A673 (cell line): ENCODE data around the gene PARD6B. TPM values are rescaled to one million over a fixed set of nuclear protein-coding genes. Genes with fewer than 3 reads are reported as not detected.

Experiments
- BruUV-seq: library from RNA; stranded (reverse); fragments of 400-500 nt; replicated peaks from 2 replicates; lab custom pipeline; 2021; lab: Mats Ljungman, UMichigan
- CTCF ChIA-PET: fragments of 300-600 bp; sonication (Branson Sonifier 250); formaldehyde crosslinking; loops from one replicate; lab custom pipeline; 2022; ENCODE audit warnings: antibody characterized with exemption; lab: Charles Lee
- POLR2A ChIA-PET: fragments of 300-600 bp; sonication (Branson Sonifier 250); formaldehyde crosslinking; loops from one replicate; lab custom pipeline; 2022; ENCODE audit warnings: antibody characterized with exemption; ENCODE audit not compliant: low non-redundant PET; lab: Charles Lee
- DNase-seq: peaks from one replicate; pipeline ENCODE4 v3.0.0-alpha.2; 2015; ENCODE audit warnings: low spot score
- H3K27ac ChIP-seq: fragments of 200-600 bp; sonication (generic); 2 replicates; pipeline ENCODE4 v1.5.1; 2016; ENCODE audit warnings: mixed run types, low read depth, mild to moderate bottlenecking, mixed read lengths, antibody characterized with exemption, low read length; ENCODE audit not compliant: poor library complexity, severe bottlenecking
- H3K27me3 ChIP-seq: fragments of 200-600 bp; sonication (generic); replicated peaks from 2 replicates; pipeline ENCODE4 v1.6.1; 2017; ENCODE audit warnings: mixed run types, low read depth, mild to moderate bottlenecking, mixed read lengths, antibody characterized with exemption, low read length; ENCODE audit not compliant: insufficient read depth, poor library complexity
- H3K36me3 ChIP-seq: fragments of 200-600 bp; sonication (generic); 2 replicates; pipeline ENCODE4 v1.6.1; 2016; ENCODE audit warnings: mixed run types, mild to moderate bottlenecking, mixed read lengths, antibody characterized with exemption, low read length; ENCODE audit not compliant: insufficient read depth, poor library complexity, severe bottlenecking
- H3K4me1 ChIP-seq: fragments of 200-600 bp; sonication (generic); 2 replicates; pipeline ENCODE4 v1.6.1; 2017; ENCODE audit warnings: mixed run types, mild to moderate bottlenecking, mixed read lengths, antibody characterized with exemption, low read length; ENCODE audit not compliant: insufficient read depth, poor library complexity, severe bottlenecking
- H3K4me3 ChIP-seq: fragments of 200-600 bp; sonication (generic); 2 replicates; pipeline ENCODE4 v1.5.1; 2016; ENCODE audit warnings: low read depth, mixed run types, mild to moderate bottlenecking, mixed read lengths, low read length; ENCODE audit not compliant: poor library complexity, severe bottlenecking
- H3K9me3 ChIP-seq: fragments of 200-600 bp; sonication (generic); 2 replicates; pipeline ENCODE4 v1.6.1; 2016; ENCODE audit warnings: mixed run types, low read depth, mild to moderate bottlenecking, mixed read lengths, antibody characterized with exemption, low read length; ENCODE audit not compliant: poor library complexity, severe bottlenecking
- CTCF ChIP-seq: fragments of 300-800, 200-600 bp; sonication (generic); conservative IDR thresholded peaks from 2 replicates; pipeline ENCODE4 v1.5.1; 2017; ENCODE audit warnings: low read depth, mild to moderate bottlenecking, antibody characterized with exemption, low read length, moderate library complexity, mixed read lengths
- EZH2 ChIP-seq: fragments of 200-600 bp; sonication (generic); IDR thresholded peaks from 2 replicates; pipeline ENCODE4 v1.6.1; 2017; ENCODE audit warnings: borderline replicate concordance, low read depth, mild to moderate bottlenecking, mixed read lengths, antibody characterized with exemption, low read length; ENCODE audit not compliant: poor library complexity, severe bottlenecking
- intact Hi-C: fragments of 100-400 bp; cut with micrococcal nuclease; formaldehyde crosslinking; loops from one replicate; pipeline ENCODE4 v1.10.0; 2022; ENCODE audit not compliant: unreplicated experiment
- total RNA-seq: library from RNA; stranded (reverse); gene quantifications from 2 replicates; pipeline ENCODE4 v1.2.3, GENCODE V29; 2021

The PARD6B gene
- total RNA-seq, 1 experiment from 2014 or later: 28.1 TPM

- Histone ChIP-seq H3K27ac (no peak overlapping the region), H3K36me3 (no peaks in the 10 kb centered on the region), H3K27me3 (no peaks in the 10 kb centered on the region), H3K4me3 (no peak overlapping the region), H3K9me3 (no peaks in the 10 kb centered on the region), H3K4me1 (peaks cover 23% of the 10 kb centered on the region)
- BruUV-seq: no TSS peak
- POLR2A ChIA-PET: no interaction called here
- intact Hi-C loops: no loop called here
- DNase-seq: no peak
- CTCF ChIA-PET: interaction anchor here (0.6 kb wide), 1 partner anchor 73 kb away, joined by 4 read pairs; no protein-coding TSS in a partner anchor
- TF ChIP-seq CTCF: no peak
- no peak for TF ChIP-seq EZH2
Observed at GRCh38 chr20:50682947-50683530, 48.3 kb upstream of the PARD6B start.

GRCh38 chr20:50683570-50683969, 47.8 kb upstream of the PARD6B start:
- peaks cover 18% of the 10 kb centered on the region for H3K4me1 ChIP-seq
- DNase-seq: no peak
- H3K4me3 ChIP-seq: no peak overlapping the region
- H3K27ac ChIP-seq: no peak overlapping the region
- H3K36me3 ChIP-seq: no peaks in the 10 kb centered on the region
- TF ChIP-seq EZH2 (no peak), CTCF (no peak)
- intact Hi-C loops: no loop called here
- CTCF ChIA-PET: interaction anchor here (0.6 kb wide), 1 partner anchor 73 kb away, joined by 4 read pairs; no protein-coding TSS in a partner anchor
- H3K9me3 ChIP-seq: no peaks in the 10 kb centered on the region
- H3K27me3 ChIP-seq: no peaks in the 10 kb centered on the region
- POLR2A ChIA-PET: no interaction called here
- no TSS peak for BruUV-seq

GRCh38 chr20:50686821-50687220, 44.6 kb upstream of the PARD6B start:
- H3K27me3 ChIP-seq: no peaks in the 10 kb centered on the region
- peaks cover 29% of the 10 kb centered on the region for H3K4me1 ChIP-seq
- no peak for DNase-seq
- ChIA-PET POLR2A (no interaction called here), CTCF (no interaction called here)
- H3K36me3 ChIP-seq: no peaks in the 10 kb centered on the region
- no peak overlapping the region for H3K4me3 ChIP-seq
- no peak for TF ChIP-seq CTCF
- no peak for TF ChIP-seq EZH2
- peak overlapping the region; percentile 42 for H3K27ac ChIP-seq
- no TSS peak for BruUV-seq
- intact Hi-C loops: no loop called here
- no peaks in the 10 kb centered on the region for H3K9me3 ChIP-seq
